Tibial nerve (tissue), 4 donors: ENCODE results near the gene GAK.

Source experiments
- EP300 ChIP-seq, 2 donors: sonication (generic); formaldehyde crosslinking; IDR thresholded peaks; one replicate each; pipeline ENCODE4 v1.6.1; 2017; ENCODE audit warnings: antibody characterized with exemption in 2 of 2, mild to moderate bottlenecking in 1 of 2
- POLR2A ChIP-seq, 2 donors: fragments of 450-650 bp; IDR thresholded peaks; one replicate each; pipeline ENCODE4 v1.6.1; 2017; ENCODE audit warnings: antibody characterized with exemption in 2 of 2, mild to moderate bottlenecking in 2 of 2, moderate library complexity in 2 of 2
- TF ChIP-seq, protein P1 (sequence below), 5 experiments: fragments of 200-600 bp in 3 of 5; fragments of 450-650 bp in 2 of 5; sonication (generic) in 3 of 5; IDR thresholded peaks; one replicate each; pipeline ENCODE4 v1.5.1; 2016 to 2019; ENCODE audit warnings: antibody characterized with exemption in 5 of 5, mild to moderate bottlenecking in 3 of 5, moderate library complexity in 2 of 5

DNA sequence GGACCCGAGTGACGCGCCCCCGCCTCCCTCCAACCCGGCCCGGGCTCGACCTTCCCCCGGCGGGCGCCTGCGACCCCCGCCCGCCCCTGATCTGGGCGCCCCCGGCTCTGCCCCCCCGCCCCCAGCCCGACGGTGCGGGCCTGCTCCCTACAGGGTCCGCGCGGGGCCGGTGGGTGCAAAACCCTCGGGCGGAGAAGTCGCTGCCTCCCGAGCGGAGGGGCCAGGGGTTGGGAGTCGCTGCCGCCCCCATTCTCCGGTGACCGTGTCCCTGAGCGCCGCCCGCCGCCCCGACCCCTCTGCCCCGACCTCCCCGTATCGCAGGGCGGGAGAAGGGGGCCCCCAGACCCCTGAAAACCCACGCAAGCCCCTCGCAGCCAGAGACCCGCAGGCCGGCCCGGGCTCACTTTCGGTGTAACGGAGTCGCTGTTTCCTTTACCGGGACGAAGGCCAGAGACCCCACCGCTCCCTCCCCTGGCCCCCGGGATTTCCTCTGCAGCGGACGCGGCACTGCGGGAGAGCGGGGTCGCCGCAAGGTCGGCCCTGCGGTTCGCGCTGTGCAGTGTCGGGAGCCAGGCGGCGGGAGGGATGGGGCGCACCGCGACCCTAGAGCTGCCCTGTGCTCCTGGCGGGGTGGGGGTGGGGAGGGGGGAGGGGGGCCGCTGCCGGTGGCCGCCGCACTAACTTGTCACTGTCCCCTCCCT, 105.5 kb downstream of the GAK start:
- TF ChIP-seq, protein P1, sequence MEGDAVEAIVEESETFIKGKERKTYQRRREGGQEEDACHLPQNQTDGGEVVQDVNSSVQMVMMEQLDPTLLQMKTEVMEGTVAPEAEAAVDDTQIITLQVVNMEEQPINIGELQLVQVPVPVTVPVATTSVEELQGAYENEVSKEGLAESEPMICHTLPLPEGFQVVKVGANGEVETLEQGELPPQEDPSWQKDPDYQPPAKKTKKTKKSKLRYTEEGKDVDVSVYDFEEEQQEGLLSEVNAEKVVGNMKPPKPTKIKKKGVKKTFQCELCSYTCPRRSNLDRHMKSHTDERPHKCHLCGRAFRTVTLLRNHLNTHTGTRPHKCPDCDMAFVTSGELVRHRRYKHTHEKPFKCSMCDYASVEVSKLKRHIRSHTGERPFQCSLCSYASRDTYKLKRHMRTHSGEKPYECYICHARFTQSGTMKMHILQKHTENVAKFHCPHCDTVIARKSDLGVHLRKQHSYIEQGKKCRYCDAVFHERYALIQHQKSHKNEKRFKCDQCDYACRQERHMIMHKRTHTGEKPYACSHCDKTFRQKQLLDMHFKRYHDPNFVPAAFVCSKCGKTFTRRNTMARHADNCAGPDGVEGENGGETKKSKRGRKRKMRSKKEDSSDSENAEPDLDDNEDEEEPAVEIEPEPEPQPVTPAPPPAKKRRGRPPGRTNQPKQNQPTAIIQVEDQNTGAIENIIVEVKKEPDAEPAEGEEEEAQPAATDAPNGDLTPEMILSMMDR (IDR thresholded peaks at IDR 0.05): no peak
- TF ChIP-seq EP300 (IDR thresholded peaks at IDR 0.05) (no peak), POLR2A (IDR thresholded peaks at IDR 0.05) (no peak)
